ENCODE data around the gene ZC3H4.

Gene ZC3H4

DNA sequence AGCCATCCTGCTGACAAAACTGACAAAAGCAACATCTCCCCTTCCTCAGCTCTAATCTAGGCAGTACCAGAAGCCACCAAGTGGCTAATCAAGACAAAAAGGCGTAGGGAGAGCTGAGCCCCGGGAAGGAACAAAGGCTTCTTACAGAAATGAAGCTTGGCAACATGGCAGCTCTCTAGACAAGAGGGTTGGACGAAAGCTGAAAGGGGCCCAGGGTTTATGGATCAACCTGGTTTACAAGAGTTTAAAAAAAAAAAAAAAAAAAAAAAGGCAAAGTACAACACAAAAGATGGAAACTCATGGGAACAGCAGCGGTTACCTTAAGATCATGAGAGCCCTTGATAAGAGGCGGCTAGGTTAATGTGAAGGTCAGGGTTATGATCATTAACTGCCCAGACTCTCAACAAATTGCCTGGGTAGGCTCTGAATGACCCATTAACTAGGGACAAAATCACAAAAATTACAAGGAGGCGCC is 14.0 kb downstream of the ZC3H4 start:
- no peak overlapping the region for H3K4me3 ChIP-seq (ENCODE audit: low read depth, low read length)
- TF ChIP-seq, protein P1, sequence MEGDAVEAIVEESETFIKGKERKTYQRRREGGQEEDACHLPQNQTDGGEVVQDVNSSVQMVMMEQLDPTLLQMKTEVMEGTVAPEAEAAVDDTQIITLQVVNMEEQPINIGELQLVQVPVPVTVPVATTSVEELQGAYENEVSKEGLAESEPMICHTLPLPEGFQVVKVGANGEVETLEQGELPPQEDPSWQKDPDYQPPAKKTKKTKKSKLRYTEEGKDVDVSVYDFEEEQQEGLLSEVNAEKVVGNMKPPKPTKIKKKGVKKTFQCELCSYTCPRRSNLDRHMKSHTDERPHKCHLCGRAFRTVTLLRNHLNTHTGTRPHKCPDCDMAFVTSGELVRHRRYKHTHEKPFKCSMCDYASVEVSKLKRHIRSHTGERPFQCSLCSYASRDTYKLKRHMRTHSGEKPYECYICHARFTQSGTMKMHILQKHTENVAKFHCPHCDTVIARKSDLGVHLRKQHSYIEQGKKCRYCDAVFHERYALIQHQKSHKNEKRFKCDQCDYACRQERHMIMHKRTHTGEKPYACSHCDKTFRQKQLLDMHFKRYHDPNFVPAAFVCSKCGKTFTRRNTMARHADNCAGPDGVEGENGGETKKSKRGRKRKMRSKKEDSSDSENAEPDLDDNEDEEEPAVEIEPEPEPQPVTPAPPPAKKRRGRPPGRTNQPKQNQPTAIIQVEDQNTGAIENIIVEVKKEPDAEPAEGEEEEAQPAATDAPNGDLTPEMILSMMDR (IDR thresholded peaks at IDR 0.05; ENCODE audit: borderline replicate concordance, insufficient read depth, low read depth, low read length) = no peak

DNA sequence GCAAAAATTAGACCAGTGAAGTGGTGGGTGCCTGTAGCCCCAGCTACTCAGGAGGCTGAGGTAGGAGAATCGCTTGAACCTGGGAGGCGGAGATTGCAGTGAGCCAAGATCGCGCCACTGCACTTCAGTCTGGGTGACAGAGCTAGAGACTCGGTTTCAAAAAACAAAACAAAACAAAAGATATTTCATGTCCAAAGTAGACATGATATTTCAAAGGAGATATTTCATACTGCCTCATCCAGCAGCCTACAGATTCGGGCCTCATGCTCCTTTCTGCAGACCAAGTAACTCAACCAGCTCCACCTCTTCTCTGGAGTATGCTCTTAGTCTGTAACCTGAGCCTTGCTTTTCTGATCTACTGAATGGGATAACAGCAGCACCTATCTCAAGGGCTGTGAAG is 15.0 kb downstream of the ZC3H4 start:
- TF ChIP-seq, protein P1 (IDR thresholded peaks at IDR 0.05; ENCODE audit: borderline replicate concordance, insufficient read depth, low read depth, low read length) = no peak
- no peak overlapping the region for H3K4me3 ChIP-seq (ENCODE audit: low read depth, low read length)

DNA sequence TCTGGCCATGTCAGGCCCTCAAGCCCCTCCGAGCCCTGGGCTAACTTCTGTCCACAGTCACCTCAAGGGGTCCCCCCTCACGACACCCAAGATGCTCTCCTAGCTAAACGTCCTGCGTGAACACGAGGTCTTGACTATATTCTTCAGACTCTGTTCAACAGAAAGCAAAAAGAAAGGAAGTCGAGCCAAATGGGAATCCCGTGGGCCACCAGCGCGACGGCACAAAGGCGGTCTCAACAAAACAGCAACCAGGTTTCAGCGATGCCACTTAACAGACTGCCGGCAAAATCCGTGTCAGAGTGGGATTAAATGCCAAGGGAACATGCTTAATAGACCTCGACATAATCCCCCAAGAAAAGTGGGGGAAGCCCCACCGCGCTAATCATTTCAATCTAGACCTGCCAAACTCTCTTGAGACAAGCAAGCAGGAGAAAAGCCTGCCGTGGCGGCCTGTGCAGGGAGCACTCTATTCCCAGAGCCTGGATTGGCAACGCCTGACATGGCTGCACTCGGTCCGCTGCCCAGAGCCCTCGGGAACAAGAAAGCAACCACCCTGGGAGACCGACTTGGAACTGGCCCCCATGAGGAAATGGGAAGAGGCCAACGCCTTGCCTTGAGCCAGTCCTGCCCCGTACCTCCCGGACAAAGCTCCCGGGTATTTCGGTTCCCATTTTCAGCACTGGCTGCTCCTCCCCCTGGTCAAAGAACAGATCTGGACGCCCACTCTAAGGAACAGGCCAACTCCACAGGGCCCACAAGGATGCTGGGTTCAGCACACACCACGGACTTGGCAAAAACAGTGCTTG is 16.0 kb downstream of the ZC3H4 start:
- TF ChIP-seq, protein P1 (IDR thresholded peaks at IDR 0.05; ENCODE audit: borderline replicate concordance, insufficient read depth, low read depth, low read length) = no peak
- H3K4me3 ChIP-seq (ENCODE audit: low read depth, low read length) = no peak overlapping the region

DNA sequence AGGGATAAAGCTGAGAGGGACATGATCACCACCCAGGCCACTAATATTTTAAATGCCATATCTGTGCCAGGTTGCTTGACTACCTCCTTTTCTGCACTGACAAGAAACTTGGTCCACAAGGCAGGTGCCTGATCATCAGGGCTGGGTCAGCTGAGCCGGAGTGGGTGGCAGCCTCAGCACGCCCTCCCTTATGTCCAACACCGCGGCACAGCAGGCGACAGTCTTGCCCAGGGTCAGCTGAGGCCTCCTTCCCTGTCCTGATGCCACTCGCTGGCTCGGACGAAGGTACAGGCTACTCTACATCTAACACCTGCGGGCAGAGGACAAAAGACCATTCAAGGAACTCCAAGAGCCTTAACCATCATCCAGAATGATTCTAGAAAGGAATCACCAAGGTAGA is 16.9 kb downstream of the ZC3H4 start:
- no peak overlapping the region for H3K4me3 ChIP-seq (ENCODE audit: low read depth, low read length)
- TF ChIP-seq, protein P1 (IDR thresholded peaks at IDR 0.05; ENCODE audit: borderline replicate concordance, insufficient read depth, low read depth, low read length) = no peak

DNA sequence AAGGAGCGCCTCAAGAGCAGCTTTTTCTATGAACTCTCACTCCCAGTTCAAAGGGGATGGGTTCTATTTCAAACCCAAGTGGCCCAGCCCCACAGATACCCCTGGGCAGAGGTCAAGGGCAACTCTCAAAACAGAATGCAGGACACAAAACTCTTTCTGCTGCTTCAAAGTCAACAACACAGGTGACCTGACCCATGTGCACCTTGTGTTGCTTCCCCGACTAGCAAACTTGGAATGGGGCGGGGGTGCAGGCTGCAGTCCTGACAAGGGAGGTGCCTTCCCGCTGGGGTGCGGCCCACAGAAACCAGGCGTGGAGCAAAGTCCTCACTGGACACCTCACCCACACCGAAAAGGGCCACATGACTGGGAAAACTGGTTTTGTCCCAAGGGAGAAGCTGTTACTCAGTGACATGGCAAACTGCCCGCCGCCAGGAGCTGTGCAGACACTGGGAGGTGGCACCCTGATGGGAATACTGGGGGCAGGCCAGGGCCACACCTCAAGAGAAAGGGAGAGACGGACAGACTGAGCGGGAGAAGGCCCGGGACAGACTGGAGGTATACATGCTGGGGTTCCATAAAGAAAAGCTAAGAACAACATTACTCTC is 17.4 kb downstream of the ZC3H4 start:
- TF ChIP-seq, protein P1 (IDR thresholded peaks at IDR 0.05; ENCODE audit: borderline replicate concordance, insufficient read depth, low read depth, low read length) = no peak
- H3K4me3 ChIP-seq (ENCODE audit: low read depth, low read length) = no peak overlapping the region

DNA sequence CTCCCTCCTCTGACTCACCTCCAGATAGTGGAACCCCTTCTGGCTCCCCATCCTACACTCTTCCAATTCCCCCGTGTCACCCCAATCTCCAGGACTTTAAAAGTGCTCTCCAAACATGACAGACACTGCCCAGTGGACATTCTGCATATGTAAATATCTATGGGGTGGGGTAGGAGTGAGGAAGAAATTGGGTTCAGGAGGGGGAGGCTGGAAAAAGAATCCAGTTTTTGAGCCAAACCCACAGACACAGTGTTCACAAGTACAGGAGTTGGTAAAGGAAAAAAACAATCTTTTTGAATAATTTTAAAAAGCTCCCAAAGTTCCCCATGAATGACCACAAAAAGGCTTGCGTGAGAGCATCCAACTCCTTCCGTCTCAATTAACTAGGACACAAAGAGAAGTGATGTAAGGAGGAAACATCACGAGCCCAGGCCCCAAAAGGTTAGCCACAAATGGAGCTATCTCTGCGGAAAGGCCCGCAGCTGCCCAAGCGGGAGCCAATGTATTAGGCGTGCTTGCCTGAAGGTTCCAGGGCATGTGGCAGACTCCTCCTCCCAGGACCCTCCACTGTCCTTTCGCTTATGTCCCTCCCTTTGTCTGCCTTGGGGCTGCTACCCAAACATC is 18.0 kb downstream of the ZC3H4 start:
- no peak overlapping the region for H3K4me3 ChIP-seq (ENCODE audit: low read depth, low read length)
- TF ChIP-seq, protein P1 (IDR thresholded peaks at IDR 0.05; ENCODE audit: borderline replicate concordance, insufficient read depth, low read depth, low read length) = no peak

Data from GM12875 (cell line).